ENCODE measurements around the gene ANKRD24.
"Not testable (repeated sequence)": the region's sequence is repeated elsewhere in the genome, so short reads cannot be mapped to it uniquely, and the experiment has no call there.

Gene ANKRD24

DNA sequence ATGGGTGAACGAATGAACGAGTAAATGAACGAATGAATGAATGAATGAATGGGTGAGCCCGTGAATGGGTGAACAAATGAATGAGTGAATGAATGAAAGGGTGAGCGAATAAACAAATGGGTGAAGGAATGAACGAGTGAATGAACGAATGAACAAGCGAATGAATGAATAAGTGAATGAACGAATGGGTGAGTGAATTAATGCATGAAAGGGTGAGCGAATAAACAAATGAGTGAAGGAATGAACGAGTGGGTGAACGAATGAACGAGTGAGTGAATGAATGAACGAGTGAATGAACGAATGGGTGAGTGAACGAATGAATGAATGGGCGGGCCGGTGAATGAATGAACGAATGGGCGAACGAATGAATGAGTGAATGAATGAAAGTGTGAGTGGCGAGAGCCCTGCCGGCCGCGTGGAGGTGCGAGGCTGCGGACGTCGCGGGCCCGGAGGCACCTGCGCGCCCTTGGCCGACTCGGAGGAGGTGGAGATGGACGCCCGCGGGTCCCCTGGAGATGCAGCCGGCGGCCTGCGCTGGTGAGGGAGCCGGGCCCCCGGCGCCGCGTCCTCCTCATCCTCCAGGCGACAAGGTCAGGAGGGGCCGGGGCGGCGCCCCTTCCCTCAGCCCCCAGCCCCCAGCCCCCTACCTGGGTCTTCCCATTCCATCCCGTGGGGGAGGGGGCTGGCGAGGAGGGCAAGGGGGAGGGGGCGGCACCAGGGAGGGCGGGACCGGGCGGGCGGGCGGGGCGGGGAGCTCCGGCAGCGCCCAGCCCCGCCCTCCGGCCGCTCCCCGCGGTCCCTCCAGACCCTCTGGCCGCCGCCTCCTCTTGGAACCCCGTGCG is 15.4 kb downstream of the ANKRD24 start:
- DNase-seq (ENCODE audit: low read depth): no peak

DNA sequence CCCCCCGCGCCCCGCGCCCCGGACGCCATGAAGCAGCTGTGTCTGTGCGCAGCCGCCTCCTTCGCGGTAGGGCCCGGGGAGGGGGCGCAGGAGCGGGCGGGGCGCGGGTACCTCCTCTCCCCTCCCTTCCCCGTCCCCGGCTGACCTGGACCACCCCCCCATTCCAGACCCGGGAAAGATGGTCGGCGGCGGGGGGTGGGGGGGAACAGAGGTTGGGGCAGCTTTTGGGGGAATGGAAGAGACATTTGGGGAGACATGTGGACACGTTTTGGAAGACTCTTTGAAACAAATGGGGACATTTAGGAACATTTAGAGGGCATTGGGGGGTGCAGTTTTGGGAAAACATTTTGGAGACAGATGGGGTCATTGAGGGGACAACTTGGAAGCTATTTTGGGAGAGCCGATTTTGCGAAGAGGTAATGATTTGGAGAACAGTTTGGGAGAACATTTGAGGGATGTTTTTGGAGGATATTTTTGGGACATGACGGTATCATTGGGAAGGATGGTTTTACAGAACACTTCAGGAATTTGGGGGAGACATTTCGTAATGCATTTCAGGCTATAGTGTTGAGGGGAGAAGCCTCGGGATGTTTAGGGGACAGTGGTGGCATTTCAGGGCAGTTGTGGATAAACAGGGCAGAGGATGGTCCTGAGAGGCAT is 16.1 kb downstream of the ANKRD24 start:
- DNase-seq (ENCODE audit: low read depth): no peak

DNA sequence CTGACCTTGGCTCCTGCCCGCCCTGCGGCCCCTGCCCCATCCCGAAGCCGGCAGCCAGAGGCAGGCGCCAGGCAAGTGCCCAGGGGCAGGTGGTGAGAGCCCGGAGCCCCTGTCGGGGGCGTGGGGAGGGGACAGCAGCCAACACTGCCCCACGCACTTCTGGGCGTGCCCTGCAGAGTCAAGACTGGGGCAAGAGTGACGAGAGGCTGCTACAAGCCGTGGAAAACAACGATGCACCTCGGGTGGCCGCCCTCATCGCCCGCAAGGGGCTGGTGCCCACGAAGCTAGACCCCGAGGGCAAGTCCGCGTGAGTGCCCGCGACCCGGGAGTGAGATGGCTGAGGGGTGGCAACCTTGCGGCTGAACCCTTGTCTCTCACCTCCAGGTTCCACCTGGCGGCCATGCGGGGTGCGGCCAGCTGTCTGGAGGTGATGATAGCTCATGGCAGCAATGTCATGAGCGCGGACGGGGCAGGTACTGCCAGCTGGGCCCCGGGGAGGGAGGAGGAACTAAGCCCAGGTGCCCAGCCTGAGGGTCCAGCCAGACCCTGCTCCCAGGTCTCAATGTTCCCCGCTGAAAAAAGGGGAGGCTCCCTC is 17.3 kb downstream of the ANKRD24 start:
- no peak for DNase-seq (ENCODE audit: low read depth)

DNA sequence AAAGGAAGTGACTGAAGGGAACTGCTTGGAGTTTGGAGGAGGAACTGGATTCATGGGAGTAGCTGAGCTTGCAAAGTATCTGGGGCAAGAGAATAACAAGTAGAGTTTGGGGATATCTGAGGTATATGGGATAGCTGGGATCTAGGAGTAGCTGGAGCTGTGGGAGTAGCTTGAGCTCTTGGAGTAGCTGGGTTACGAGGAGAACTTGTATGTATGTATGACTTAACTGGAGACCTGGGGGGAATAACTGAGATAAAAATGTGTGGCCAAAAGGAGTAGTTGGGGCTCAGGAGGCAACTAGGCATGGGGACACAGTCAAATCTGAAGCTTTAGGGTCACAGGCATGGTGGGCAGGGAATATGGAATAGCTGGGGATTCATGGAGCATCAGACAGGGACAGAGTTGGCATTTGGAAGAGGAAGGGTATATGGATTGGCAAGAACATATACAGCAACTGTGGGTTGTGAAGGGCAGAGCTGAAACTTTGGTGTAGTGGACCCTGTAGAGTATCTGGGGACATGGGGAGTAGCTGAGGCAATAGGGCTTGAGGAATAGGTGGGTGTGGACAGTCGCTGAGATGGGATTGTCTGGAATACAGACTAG is 18.6 kb downstream of the ANKRD24 start:
- no peak for DNase-seq (ENCODE audit: low read depth)

DNA sequence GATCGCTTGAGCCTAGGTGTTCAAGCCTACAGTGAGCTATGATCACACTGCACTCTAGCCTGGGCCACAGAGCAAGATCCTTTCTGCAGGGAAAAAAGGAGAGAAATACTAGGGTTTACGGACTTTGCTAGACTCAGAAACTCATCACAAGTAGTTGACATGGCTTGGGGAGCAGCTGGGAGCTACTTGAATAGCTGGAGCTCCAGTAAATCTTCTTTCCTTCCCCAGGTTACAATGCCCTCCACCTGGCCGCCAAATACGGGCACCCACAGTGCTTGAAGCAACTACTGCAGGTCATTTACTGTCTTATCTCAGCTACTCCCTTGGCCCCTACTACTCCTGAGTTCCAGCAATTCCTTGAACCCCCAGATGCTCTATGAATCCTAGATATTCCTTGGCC is 19.3 kb downstream of the ANKRD24 start:
- no peak for DNase-seq (ENCODE audit: low read depth)

DNA sequence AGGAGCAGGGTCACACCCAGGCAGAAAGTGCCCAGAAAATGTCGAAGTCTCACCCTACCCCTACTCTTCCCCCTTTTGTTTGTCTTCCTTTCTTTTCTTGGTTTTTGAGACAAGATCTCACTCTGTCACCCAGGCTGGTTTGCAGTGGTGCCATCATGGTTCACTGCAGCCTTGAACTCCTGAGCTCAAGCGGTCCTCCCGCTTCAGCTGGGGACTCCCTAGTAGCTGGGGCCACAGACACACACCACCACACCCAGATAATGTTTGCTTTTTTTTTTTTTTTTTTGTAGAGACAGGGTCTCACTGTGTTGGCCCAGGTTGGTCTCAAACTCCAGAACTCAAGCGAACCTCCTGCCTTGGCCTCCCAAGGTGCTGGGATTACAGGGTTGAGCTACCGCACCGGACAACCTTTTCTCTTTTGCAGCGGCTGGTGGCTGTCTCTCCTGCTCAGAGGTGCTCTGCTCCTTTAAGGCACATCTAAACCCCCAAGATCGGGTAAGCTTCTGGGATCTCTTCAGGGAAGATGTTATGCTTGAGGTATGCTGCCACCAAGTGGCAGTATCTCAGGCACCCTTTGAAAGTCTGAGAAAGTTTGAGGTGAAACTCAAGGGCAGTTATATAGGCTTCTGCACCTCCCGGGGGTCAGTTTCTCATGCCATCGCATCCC is 24.5 kb downstream of the ANKRD24 start:
- no peak for DNase-seq (ENCODE audit: low read depth)

DNA sequence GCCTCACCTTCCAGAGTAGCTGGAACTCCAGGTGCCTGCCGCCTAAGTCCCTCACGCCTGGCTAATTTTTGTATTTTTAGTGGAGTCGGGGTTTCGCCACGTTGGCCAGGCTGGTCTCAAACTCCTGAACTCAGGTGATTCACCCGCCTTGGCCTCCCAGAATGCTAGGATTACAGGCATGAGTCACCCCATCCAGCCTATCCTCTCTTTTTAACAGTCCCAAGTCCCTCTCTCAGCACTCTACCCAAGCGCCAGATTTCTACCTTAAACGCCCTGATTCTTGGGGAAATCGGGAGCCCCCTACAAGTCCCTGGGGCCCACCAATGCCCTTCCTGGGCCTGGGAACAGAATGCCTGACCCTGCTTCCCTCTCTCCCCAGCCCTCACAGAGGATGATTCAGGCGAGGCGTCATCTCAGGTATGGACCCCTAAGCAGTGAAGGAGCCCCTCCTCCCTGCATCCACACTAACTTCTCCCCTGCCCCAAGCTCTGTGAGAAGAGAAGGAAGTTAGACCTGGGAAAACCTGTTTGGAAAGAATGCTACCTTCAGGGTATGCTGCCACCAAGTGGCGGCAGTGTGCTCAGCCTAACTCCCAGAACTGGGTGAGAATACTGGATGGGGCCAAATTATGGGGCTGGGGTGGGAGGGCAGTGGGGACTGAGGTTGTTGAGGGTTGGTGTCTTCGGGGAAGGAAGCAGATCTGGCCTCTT is 26.1 kb downstream of the ANKRD24 start:
- no peak for DNase-seq (ENCODE audit: low read depth)

DNA sequence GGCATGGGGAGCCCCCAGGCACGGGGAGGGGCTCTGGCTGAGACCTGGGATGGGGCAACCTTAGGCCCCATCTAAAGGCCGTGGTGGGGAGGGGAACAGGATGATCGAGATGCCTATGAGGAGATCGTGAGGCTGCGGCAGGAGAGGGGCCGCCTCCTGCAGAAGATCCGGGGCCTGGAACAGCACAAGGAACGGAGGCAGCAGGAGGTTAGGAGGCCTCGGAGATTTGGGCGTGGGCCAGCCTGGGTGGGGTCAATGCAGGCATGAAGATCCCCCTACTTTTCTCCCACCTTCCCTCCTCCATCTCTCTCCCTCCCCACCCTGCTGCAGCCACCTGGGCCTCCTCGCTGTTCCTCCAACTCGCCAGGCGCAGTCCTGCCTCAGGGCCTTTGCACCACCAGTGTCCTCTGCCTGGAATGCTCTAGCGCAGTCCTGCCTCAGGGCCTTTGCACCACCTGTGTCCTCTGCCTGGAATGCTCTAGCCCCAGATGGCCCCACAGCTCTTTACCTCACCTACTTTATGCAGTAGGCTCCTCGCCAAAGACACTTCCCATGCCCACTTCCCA is 27.8 kb downstream of the ANKRD24 start:
- no peak for DNase-seq (ENCODE audit: low read depth)

DNA sequence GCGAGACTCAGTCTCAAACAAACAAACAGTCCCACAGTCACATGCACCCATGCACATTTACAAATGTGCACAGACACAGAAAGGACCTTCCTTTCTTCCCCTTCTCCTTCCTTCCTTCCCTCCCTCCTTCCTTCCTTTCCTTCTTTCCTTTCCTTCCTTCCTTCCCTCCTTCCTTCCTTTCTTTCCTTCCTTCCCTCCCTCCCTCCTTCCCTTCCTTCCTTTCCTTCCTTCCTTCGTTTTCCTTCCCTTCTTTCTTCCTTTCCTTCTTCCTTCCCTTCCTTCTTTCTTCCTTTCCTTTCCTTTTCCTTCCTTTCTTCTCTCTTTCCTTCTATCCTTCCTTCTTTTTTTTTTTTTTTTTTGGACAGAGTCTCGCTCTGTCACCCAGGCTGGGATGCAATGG is 30.6 kb downstream of the ANKRD24 start:
- no peak for DNase-seq (ENCODE audit: low read depth)

DNA sequence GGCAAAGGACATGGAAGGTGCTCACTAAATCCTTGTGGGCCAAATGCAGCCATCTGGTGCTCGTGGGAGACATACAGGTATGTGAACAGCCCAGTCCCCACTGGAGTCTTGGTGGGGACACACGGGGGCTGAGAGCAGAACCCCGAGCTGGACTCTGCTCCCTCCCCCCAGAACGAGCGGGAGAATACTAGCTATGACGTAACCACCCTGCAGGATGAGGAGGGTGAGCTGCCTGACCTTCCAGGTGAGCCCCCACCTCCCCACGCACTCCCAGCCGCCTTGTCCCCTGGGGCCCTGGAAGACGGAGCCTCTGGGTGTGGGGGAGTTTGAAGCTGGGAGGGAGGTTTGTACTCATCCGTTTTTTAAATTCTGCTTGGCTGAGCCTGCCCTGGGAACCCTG is 33.3 kb downstream of the ANKRD24 start:
- no peak for DNase-seq (ENCODE audit: low read depth)

DNA sequence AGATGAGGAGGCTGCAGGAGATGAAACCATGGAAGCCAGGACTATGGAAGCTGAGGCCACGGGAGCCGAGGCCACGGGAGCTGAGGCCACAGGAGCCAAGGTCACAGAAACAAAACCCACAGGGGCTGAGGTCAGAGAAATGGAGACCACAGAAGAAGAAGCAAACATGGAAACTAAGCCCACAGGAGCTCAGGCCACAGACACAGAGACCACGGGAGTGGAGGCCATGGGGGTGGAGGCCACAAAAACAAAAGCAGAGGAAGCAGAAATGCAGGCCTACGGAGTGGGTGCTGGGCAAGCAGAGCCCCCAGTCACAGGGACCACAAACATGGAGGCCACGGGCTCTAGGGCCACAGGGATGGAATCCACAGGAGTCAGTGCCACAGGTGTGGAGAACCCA is 34.4 kb downstream of the ANKRD24 start:
- DNase-seq (ENCODE audit: low read depth): no peak

DNA sequence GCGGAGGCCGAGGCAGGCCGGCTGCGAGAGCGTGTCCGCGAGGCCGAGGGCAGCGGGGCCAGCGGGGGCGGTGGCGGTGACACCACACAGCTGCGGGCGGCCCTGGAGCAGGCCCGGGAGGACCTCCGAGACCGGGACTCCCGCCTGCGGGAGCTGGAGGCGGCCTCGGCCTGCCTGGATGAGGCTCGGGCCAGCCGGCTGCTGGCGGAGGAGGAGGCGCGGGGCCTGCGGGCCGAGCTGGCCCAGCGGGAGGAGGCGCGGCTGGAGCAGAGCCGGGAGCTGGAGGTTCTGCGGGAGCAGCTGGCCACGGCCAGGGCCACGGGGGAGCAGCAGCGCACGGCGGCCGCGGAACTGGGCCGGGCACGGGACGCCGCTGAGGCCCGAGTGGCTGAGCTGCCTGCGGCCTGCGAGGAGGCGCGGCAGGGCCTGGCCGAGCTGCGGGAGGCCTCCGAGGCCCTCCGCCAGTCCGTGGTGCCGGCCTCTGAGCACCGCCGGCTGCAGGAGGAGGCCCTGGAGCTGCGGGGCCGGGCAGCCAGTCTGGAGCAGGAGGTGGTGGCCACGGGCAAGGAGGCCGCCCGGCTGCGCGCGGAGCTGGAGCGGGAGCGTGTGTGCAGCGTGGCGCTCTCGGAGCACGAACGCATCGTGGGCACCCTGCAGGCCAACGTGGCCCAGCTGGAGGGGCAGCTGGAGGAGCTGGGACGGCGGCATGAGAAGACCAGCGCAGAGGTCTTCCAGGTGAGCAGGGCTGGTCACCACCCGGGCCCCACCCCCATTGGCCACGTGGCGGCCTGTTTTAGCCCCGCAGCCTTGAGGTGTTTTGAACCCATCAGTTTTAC is 35.2 kb downstream of the ANKRD24 start:
- no peak for DNase-seq (ENCODE audit: low read depth)

DNA sequence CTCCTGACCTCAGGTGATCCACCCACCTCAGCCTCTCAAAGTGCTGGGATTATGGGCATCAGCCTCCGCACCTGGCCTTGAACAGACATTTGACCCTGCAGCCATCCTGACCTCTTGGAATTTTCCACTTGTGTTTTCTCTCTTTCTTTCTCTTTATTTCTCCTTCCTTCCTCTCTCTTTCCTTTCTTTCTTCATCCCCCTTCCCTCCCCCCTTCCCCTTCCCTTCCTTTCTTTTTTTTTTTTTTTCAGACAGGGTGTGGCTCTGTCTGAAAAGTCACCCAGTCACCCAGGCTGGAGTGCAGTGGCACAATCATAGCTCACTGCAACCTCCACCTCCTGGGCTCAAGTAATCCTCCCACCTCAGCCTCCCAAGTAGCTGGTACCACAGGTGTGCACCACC is 36.0 kb downstream of the ANKRD24 start:
- DNase-seq (ENCODE audit: low read depth): not testable (repeated sequence)

DNA sequence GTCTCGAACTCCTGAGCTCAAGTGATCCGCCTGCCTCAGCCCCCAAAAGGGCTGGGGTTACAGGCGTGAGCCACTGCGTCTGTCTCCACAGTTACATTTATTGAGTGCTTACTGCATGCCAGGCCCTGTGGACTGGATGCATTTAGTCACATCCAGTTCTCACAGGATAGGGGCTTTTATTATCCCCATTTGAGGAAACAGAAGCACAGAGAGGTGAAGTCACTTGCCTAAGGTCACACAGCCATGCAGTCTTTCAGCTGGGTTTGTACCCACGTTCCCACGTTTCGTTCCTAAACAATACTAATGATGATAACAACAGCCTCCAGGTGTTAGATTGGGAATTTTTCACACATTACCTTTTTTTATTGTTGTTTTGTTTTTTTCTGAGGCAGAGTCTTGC is 37.7 kb downstream of the ANKRD24 start:
- DNase-seq (ENCODE audit: low read depth): no peak

DNA sequence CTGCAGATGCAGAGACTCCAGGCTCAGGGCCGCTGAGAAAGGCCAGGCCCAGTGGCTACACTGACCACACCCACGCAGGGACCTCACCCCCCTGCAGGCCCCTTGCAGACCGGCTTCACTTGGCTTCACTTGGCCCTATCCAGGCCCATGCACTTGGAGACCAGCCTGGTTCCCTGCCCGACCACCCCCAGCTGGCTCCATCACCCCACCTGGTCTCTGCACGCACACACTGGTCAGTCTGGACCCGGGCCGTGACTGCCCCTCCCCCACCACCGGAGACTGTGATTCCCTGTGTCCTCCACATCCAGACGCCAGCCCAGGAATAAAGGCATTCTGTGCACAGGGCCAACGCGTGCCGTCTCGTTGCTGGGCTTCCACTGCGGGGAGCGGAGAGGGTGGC is 42.0 kb downstream of the ANKRD24 start:
- no peak for DNase-seq (ENCODE audit: low read depth)

DNA sequence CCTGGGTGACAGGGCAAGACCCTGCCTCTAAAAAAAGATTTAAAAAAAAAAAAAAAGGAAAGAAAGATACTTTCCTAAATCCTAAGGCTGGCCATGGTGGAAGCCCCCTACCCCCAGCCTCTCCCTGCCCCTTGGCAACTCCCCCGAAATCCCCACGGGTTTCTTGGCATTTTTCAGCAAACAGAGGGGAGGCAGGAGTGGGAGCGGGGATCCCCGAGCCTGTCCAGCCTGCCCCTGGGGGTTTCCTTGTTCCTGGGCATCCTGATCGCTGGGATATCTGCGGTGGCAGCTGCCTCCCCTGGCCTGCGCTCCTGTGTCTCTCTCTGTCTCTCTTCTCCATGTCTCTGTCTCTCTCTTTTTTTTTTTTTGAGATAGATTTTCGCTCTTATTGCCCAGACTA is 43.4 kb downstream of the ANKRD24 start:
- no peak for DNase-seq (ENCODE audit: low read depth)

DNA sequence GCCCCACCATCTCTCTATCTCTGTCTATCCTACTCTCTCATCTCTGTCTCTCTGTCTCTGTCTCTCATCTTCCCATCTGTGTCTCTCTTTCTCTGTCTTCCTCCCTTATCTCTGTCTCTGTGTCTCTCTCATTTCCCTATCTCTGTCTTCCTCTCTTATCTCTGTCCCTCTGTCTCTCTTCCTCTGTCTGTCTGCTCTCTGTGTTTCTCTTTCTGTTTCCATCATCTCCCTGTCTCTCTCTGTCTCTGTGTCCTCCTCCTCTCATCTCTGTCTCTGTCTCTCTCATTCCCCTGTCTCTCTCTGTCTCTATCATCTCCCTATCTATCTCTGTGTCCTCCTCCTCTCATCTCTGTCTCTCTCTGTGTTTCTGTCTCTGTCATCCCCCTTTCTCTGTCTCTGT is 45.3 kb downstream of the ANKRD24 start:
- DNase-seq (ENCODE audit: low read depth): no peak

DNA sequence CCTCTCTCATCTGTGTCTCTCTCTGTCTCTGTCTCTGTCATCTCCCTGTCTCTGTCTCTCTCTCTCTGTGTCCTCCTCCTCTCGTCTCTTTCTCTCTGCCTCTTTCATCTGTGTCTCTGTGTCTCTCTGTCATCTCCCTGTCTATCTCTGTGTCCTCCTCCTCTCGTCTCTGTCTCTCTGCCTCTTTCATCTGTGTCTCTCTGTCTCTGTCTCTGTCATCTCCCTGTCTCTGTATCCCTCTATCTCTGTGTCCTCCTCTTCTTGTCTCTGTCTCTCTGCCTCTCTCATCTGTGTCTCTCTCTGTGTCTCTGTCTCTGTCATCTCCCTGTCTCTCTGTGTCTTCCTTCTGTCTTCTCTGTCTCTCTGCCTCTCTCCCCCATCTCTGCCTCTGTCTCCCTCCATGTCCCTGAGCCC is 46.3 kb downstream of the ANKRD24 start:
- DNase-seq (ENCODE audit: low read depth): no peak

DNA sequence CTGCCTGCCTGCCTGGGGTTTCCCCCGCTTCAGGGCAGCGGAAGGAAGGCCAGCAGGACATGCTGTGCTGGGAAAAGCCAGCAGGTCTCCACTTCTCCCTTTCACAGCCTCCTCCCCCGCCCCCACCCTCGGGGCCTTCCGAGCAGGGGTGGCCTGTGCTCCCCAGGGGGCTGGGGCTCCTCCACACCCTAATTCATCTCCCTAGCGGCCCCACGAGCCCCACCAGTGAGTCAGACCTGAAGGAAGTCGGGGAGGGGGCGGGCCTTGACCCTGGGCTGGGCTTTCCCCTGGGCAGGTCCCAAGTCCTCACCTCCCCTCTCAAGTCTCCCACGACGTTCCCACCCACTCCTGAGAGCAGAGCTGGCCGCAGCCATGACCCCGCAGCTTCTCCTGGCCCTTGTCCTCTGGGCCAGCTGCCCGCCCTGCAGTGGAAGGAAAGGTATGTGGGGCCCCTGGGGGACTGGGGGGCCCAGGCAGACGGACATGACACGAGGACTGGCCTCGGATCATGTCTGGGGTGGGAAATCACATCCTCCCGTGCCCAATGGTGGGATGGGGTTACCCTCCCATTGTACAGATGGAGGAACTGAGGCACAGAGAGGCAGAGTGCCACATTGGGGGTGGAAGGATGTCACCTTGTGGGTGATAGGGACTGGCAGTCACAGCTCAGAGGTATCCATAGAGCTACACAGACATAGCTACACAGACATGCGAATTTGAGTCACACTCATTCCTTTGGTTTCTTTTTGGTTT is 46.9 kb downstream of the ANKRD24 start, which contains the start of gene EBI3:
EBI3 (plus strand) TSS at position 345 of the 753 bp plus-strand sequence; CDS start at position 373, 28 bp downstream.
- DNase-seq (ENCODE audit: low read depth): no peak

DNA sequence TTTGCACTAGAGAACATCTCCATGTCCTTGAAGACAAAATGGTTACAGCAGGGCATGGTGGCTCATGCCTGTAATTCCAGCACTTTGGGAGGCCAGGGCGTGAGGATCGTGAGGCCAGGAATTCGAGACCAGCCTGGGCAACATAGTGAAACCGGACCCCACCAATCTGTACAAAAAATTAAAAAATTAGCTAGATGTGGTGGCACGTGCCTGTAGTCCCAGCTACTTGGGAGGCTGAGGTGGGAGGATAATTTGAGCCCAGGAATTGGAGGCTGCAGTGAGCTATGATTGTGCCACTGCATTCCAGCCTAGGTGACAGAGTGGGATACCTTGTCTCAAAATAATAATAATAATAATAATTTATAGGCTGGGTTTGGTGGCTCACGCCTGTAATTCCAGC is 47.7 kb downstream of the ANKRD24 start:
- DNase-seq (ENCODE audit: low read depth): not testable (repeated sequence)
